Measurements from ENCODE around the gene GM2A. TPM values are rescaled to one million over a fixed set of nuclear protein-coding genes. Genes with fewer than 3 reads are reported as not detected.

GM2A gene
- total RNA-seq, 1 experiment from 2014 or later, result 24.5 TPM

GRCh38 chr5:151258816-151259215 is 5.8 kb downstream of the GM2A start:
- Histone ChIP-seq H3K9me3 (ENCODE audit: insufficient read depth, low read depth) (0 out of 2 replicates have a peak, but pooled peaks cover 5% of the 10 kb centered on the region), H2AFZ (no peak overlapping the region), H3K4me3 (no peak overlapping the region), H3F3A (ENCODE audit: insufficient read depth, low read depth) (peaks cover 17% of the 10 kb centered on the region; the same call in 1 of the 2 replicates), H4K20me1 (ENCODE audit: insufficient read depth) (no peaks in the 10 kb centered on the region), H3K4me2 (no peak overlapping the region), H3K36me3 (ENCODE audit: low read depth) (no peaks in the 10 kb centered on the region; the same call in 1 of the 2 replicates), H3K27me3 (ENCODE audit: insufficient read depth, low read depth) (no peaks in the 10 kb centered on the region), H3K27ac (no peak overlapping the region), H3K9me2 (ENCODE audit: insufficient read depth) (no peaks in the 10 kb centered on the region), H3K79me2 (ENCODE audit: low read depth) (peaks cover 9% of the 10 kb centered on the region; the same call in 1 of the 2 replicates), H3K4me1 (replicated peaks; ENCODE audit: insufficient read depth) (peaks cover 23% of the 10 kb centered on the region)
- no TSS peak for BruUV-seq (replicated peaks)
- CTCF ChIA-PET, result no interaction called here
- no peak for DNase-seq
- POLR2A ChIA-PET (ENCODE audit: unreplicated experiment), result no interaction called here
- intact Hi-C loops (cut with micrococcal nuclease; ENCODE audit: unreplicated experiment), result no loop called here
- TF ChIP-seq CTCF (conservative IDR thresholded peaks at IDR 0.05), result no peak
- TF ChIP-seq EZH2 (IDR thresholded peaks at IDR 0.05; ENCODE audit: low read depth), result no peak

GRCh38 chr5:151259931-151260330 is 6.9 kb downstream of the GM2A start:
- no peak overlapping the region for H3K4me2 ChIP-seq
- no peaks in the 10 kb centered on the region; the same call in 1 of the 2 replicates for H3K36me3 ChIP-seq (ENCODE audit: low read depth)
- no peak overlapping the region for H2AFZ ChIP-seq
- BruUV-seq (replicated peaks), result no TSS peak
- CTCF ChIA-PET, result no interaction called here
- no peak overlapping the region for H3K27ac ChIP-seq
- DNase-seq, result no peak
- H4K20me1 ChIP-seq (ENCODE audit: insufficient read depth), result no peaks in the 10 kb centered on the region
- no peaks in the 10 kb centered on the region for H3K27me3 ChIP-seq (ENCODE audit: insufficient read depth, low read depth)
- peaks cover 25% of the 10 kb centered on the region; the same call in 1 of the 2 replicates for H3F3A ChIP-seq (ENCODE audit: insufficient read depth, low read depth)
- 0 out of 2 replicates have a peak, but pooled peaks cover 5% of the 10 kb centered on the region for H3K9me3 ChIP-seq (ENCODE audit: insufficient read depth, low read depth)
- peaks cover 9% of the 10 kb centered on the region; the same call in 1 of the 2 replicates for H3K79me2 ChIP-seq (ENCODE audit: low read depth)
- intact Hi-C loops (cut with micrococcal nuclease; ENCODE audit: unreplicated experiment), result no loop called here
- H3K4me3 ChIP-seq, result no peak overlapping the region
- H3K9me2 ChIP-seq (ENCODE audit: insufficient read depth), result no peaks in the 10 kb centered on the region
- peaks cover 32% of the 10 kb centered on the region for H3K4me1 ChIP-seq (replicated peaks; ENCODE audit: insufficient read depth)
- POLR2A ChIA-PET (ENCODE audit: unreplicated experiment), result no interaction called here
- TF ChIP-seq CTCF (conservative IDR thresholded peaks at IDR 0.05), result no peak
- TF ChIP-seq EZH2 (IDR thresholded peaks at IDR 0.05; ENCODE audit: low read depth), result no peak

GRCh38 chr5:151262532-151262931 is 9.5 kb downstream of the GM2A start:
- intact Hi-C loops (cut with micrococcal nuclease; ENCODE audit: unreplicated experiment), result no loop called here
- Histone ChIP-seq H2AFZ (no peak overlapping the region), H3K4me3 (no peak overlapping the region), H3K79me2 (ENCODE audit: low read depth) (no peaks in the 10 kb centered on the region), H3K9me2 (ENCODE audit: insufficient read depth) (no peaks in the 10 kb centered on the region), H3K9me3 (ENCODE audit: insufficient read depth, low read depth) (no peaks in the 10 kb centered on the region), H3K27ac (no peak overlapping the region), H3K36me3 (ENCODE audit: low read depth) (no peaks in the 10 kb centered on the region), H3K4me1 (replicated peaks; ENCODE audit: insufficient read depth) (peaks cover 31% of the 10 kb centered on the region), H3K4me2 (no peak overlapping the region), H3K27me3 (ENCODE audit: insufficient read depth, low read depth) (no peaks in the 10 kb centered on the region), H4K20me1 (ENCODE audit: insufficient read depth) (no peaks in the 10 kb centered on the region), H3F3A (ENCODE audit: insufficient read depth, low read depth) (peaks cover 21% of the 10 kb centered on the region; the same call in 1 of the 2 replicates)
- CTCF ChIA-PET, result no interaction called here
- BruUV-seq (replicated peaks), result no TSS peak
- DNase-seq, result no peak
- no peak for TF ChIP-seq CTCF (conservative IDR thresholded peaks at IDR 0.05)
- TF ChIP-seq EZH2 (IDR thresholded peaks at IDR 0.05; ENCODE audit: low read depth), result no peak
- POLR2A ChIA-PET (ENCODE audit: unreplicated experiment), result no interaction called here
